HepG2 (cell line): ENCODE measurements around the gene ELP2. TPM values are rescaled to one million over a fixed set of nuclear protein-coding genes. Genes with fewer than 3 reads are reported as not detected.

ENCODE experiments used
- ATAC-seq: fragments of 200-7000 bp; cut with Tn5 transposase; 3 replicates; pipeline ENCODE4 v1.9.1; 2020; ENCODE audit warnings: mild to moderate bottlenecking, moderate library complexity
- BruUV-seq: library from RNA; stranded (reverse); fragments of 400-500 nt; replicated peaks from 2 replicates; lab custom pipeline; 2021; lab: Mats Ljungman, UMichigan
- CTCF ChIA-PET: fragments of 300-600 bp; formaldehyde crosslinking; extraction: SDS; loops from one replicate; lab custom pipeline; 2021; ENCODE audit warnings: low total read pairs, inconsistent platforms, low intra/inter-chr PET ratio; lab: Yijun Ruan, JAX
- POLR2A ChIA-PET: fragments of 350-600 bp; sonication (Branson Sonifier 250); formaldehyde crosslinking; loops from one replicate; lab custom pipeline; 2020; ENCODE audit warnings: antibody characterized with exemption, inconsistent platforms; lab: Yijun Ruan, JAX
- DNase-seq: peaks from one replicate; pipeline ENCODE4 v3.0.0-alpha.2; 2015; ENCODE audit warnings: low spot score
- FAIRE-seq: peaks from 3 replicates; lab custom pipeline; 2011; peaks lifted over from hg19 to GRCh38; lab: Jason Lieb, UNC
- H2AFZ ChIP-seq: one replicate; pipeline ENCODE4 v1.6.1; 2011; ENCODE audit warnings: low read length, inconsistent platforms
- H3K27ac ChIP-seq: fragments of 300-600 bp; 3 replicates; pipeline ENCODE4 v1.8.0; 2011; ENCODE audit warnings: mixed run types, mild to moderate bottlenecking, mixed read lengths, low read length, inconsistent platforms; ENCODE audit not compliant: insufficient read depth; ENCODE audit errors: extremely low read length
- H3K27me3 ChIP-seq, 2 experiments: fragments of 200-600 bp in 1 of 2; 2 replicates in 1 of 2; 3 replicates in 1 of 2; pipeline versions ENCODE4 v1.6.0 to v1.8.0; 2011; ENCODE audit warnings: low read length in 2 of 2, mild to moderate bottlenecking in 2 of 2, moderate library complexity in 2 of 2, inconsistent platforms in 1 of 2; ENCODE audit not compliant: insufficient read depth in 2 of 2, control insufficient read depth in 1 of 2
- H3K36me3 ChIP-seq, 2 experiments: fragments of 200-600 bp in 1 of 2; replicated peaks in 1 of 2; 2 replicates in 1 of 2; 3 replicates in 1 of 2; pipeline versions ENCODE4 v1.5.1 to v1.8.0; 2011; ENCODE audit warnings: low read length in 2 of 2, inconsistent platforms in 1 of 2; ENCODE audit not compliant: insufficient read depth in 2 of 2, control insufficient read depth in 1 of 2
- H3K4me1 ChIP-seq: 2 replicates; pipeline ENCODE4 v1.5.1; 2012; ENCODE audit warnings: low read length, inconsistent platforms; ENCODE audit not compliant: insufficient read depth
- H3K4me2 ChIP-seq: 2 replicates; pipeline ENCODE4 v1.6.0; 2011; ENCODE audit warnings: low read depth, low read length, inconsistent platforms
- H3K4me3 ChIP-seq, 3 experiments: fragments of 200-600 bp in 1 of 3; sonication (generic), shearing (Covaris generic) in 1 of 3; replicated peaks in 1 of 3; 2 replicates each; pipeline ENCODE4 v1.5.1; 2011 to 2016; ENCODE audit warnings: low read length in 3 of 3, inconsistent platforms in 2 of 3, low read depth in 2 of 3, mild to moderate bottlenecking in 2 of 3, control low read depth in 1 of 3, mixed read lengths in 1 of 3; ENCODE audit not compliant: insufficient read depth in 1 of 3
- H3K79me2 ChIP-seq: one replicate; pipeline ENCODE4 v1.6.1; 2011; ENCODE audit warnings: low read length, inconsistent platforms; ENCODE audit not compliant: insufficient read depth
- H3K9ac ChIP-seq: 2 replicates; pipeline ENCODE4 v1.6.0; 2011; ENCODE audit warnings: mild to moderate bottlenecking, low read depth, low read length, inconsistent platforms; ENCODE audit not compliant: insufficient read depth
- H3K9me3 ChIP-seq: 2 replicates; pipeline ENCODE4 v1.5.1; 2012; ENCODE audit warnings: mild to moderate bottlenecking, low read length
- H4K20me1 ChIP-seq: 2 replicates; pipeline ENCODE4 v1.6.0; 2011; ENCODE audit warnings: inconsistent platforms, mild to moderate bottlenecking, low read length, moderate library complexity; ENCODE audit not compliant: insufficient read depth
- ESRRA ChIP-seq: sonication (generic); formaldehyde crosslinking; IDR thresholded peaks from 2 replicates; pipeline ENCODE4 v1.5.1; 2020; ENCODE audit warnings: mild to moderate bottlenecking, low read depth, missing genetic modification reagents
- GFI1 ChIP-seq: sonication (generic); formaldehyde crosslinking; IDR thresholded peaks from 2 replicates; pipeline ENCODE4 v1.5.0; 2020; ENCODE audit warnings: missing genetic modification reagents, mild to moderate bottlenecking, borderline replicate concordance
- MAFG ChIP-seq: sonication (generic); formaldehyde crosslinking; IDR thresholded peaks from 2 replicates; pipeline ENCODE4 v1.5.1; 2020; ENCODE audit warnings: mild to moderate bottlenecking, missing genetic modification reagents
- THAP8 ChIP-seq: sonication (generic); formaldehyde crosslinking; IDR thresholded peaks from 2 replicates; pipeline ENCODE4 v1.5.1; 2020; ENCODE audit warnings: missing genetic modification reagents, mild to moderate bottlenecking, borderline replicate concordance
- XRCC5 ChIP-seq: fragments of 200-400 bp; formaldehyde crosslinking; optimal IDR thresholded peaks from 2 replicates; pipeline ENCODE3; 2017; ENCODE audit warnings: mild to moderate bottlenecking, low read length
- ZNF451 ChIP-seq: sonication (generic); formaldehyde crosslinking; IDR thresholded peaks from 2 replicates; pipeline ENCODE4 v1.5.0; 2020; ENCODE audit warnings: mild to moderate bottlenecking, missing genetic modification reagents
- ZNF570 ChIP-seq: sonication (generic); formaldehyde crosslinking; IDR thresholded peaks from 2 replicates; pipeline ENCODE4 v1.4.0; 2020; ENCODE audit warnings: mild to moderate bottlenecking, missing genetic modification reagents, borderline replicate concordance
- ZSCAN9 ChIP-seq: IDR thresholded peaks from 2 replicates; pipeline ENCODE4 v1.6.1; 2016; ENCODE audit warnings: borderline replicate concordance
- WGBS: methylation state at CpG from one replicate; pipeline ENCODE4 v1.1.6; 2017; ENCODE audit warnings: low lambda C conversion rate; 5-methylcytosine and 5-hydroxymethylcytosine counted together
- in situ Hi-C: cut with HindIII; loops from 2 replicates; pipeline ENCODE4 v1.10.0; 2017; ENCODE audit warnings: low pct_unique_long_range_greater_than_20kb; ENCODE audit not compliant: extremely low pct_ligation_motif_present
- intact Hi-C: fragments of 100-400 bp; cut with micrococcal nuclease; formaldehyde crosslinking; loops from one replicate; pipeline ENCODE4 v1.10.0; 2022; ENCODE audit not compliant: unreplicated experiment
- polyA plus RNA-seq, 8 experiments: library from polyadenylated mRNA; depleted of rRNA in 3 of 8; stranded (reverse) in 7 of 8; unstranded in 1 of 8; fragments of >200 nt; fragmentation: Illumina TruSeq in 4 of 8; extraction: Trizol in 4 of 8; gene quantifications; 2 replicates each; pipeline versions ENCODE4 v1.2.1 to v1.2.3, GENCODE V29; 2011 to 2016; ENCODE audit warnings: low read depth in 4 of 8, missing spikeins in 1 of 8, mixed read lengths in 1 of 8; ENCODE audit not compliant: insufficient read depth in 1 of 8
- total RNA-seq, 5 experiments: library from RNA; depleted of rRNA; stranded (reverse); fragments of >200 nt; fragmentation: Illumina TruSeq; extraction: Trizol; gene quantifications; 2 replicates each; pipeline ENCODE4 v1.2.3, GENCODE V29; 2016; ENCODE audit warnings: low read depth in 1 of 5
- TF ChIP-seq, protein P1 (sequence below): sonication (generic); formaldehyde crosslinking; IDR thresholded peaks from 2 replicates; pipeline ENCODE4 v1.5.0; 2020; ENCODE audit warnings: mild to moderate bottlenecking, missing genetic modification reagents, borderline replicate concordance

The ELP2 gene
- total and polyA plus RNA-seq, 2 of the 13 experiments (the other 11 are each of a cell fraction or from before 2014, with no cell fraction given) = 98.7 to 100 TPM

GRCh38 chr18:36139245-36139644 is 9.5 kb downstream of the ELP2 start:
- in situ Hi-C loops (no loop called here), intact Hi-C loops (no loop called here)
- H3K27ac ChIP-seq = no peak overlapping the region
- peaks cover 2% of the 10 kb centered on the region for H3K4me1 ChIP-seq
- ATAC-seq = no peak
- WGBS = 100% methylated on average over 5 of the region's 5 CpGs
- H4K20me1 ChIP-seq = peaks cover 4% of the 10 kb centered on the region; the same call in 1 of the 2 replicates
- H3K79me2 ChIP-seq = peaks cover 22% of the 10 kb centered on the region
- H3K9ac ChIP-seq = no peak overlapping the region
- H3K9me3 ChIP-seq = no peaks in the 10 kb centered on the region
- ChIA-PET CTCF (no interaction called here), POLR2A (interaction anchor here (1.2 kb wide), 1 partner anchor 10 kb away, joined by 3 read pairs; the partner anchor contains the start of gene SLC39A6)
- FAIRE-seq = no peak
- TF ChIP-seq MAFG (CRISPR knock-in tag) = no peak
- TF ChIP-seq, protein P1, sequence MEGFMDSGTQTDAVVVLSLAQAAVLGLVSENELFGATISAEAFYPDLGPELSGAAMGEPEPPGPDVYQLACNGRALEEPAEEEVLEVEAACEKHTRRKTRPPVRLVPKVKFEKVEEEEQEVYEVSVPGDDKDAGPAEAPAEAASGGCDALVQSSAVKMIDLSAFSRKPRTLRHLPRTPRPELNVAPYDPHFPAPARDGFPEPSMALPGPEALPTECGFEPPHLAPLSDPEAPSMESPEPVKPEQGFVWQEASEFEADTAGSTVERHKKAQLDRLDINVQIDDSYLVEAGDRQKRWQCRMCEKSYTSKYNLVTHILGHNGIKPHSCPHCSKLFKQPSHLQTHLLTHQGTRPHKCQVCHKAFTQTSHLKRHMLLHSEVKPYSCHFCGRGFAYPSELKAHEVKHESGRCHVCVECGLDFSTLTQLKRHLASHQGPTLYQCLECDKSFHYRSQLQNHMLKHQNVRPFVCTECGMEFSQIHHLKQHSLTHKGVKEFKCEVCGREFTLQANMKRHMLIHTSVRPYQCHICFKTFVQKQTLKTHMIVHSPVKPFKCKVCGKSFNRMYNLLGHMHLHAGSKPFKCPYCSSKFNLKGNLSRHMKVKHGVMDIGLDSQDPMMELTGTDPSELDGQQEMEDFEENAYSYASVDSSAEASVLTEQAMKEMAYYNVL (CRISPR knock-in tag) = no peak
- TF ChIP-seq ZSCAN9 (CRISPR knock-in tag) = no peak
- no peak for TF ChIP-seq ZNF451 (CRISPR knock-in tag)
- TF ChIP-seq GFI1 = no peak
- TF ChIP-seq THAP8 = no peak
- TF ChIP-seq XRCC5 = no peak
- no peak for TF ChIP-seq ESRRA
- TF ChIP-seq ZNF570 (CRISPR knock-in tag) = no peak
- H2AFZ ChIP-seq = no peak overlapping the region
- no peak overlapping the region for H3K4me2 ChIP-seq
- no peak for DNase-seq
- peaks cover 14 to 79% of the 10 kb centered on the region in 2 experiments for H3K36me3 ChIP-seq
- no peak overlapping the region for H3K4me3 ChIP-seq
- no peaks in the 10 kb centered on the region; a peak in 1 of 5 replicates for H3K27me3 ChIP-seq
- no TSS peak for BruUV-seq
